ENCODE results near the gene CLTB. TPM values are rescaled to one million over a fixed set of nuclear protein-coding genes. Genes with fewer than 3 reads are reported as not detected.

Gene CLTB
- total RNA-seq, 1 experiment from 2014 or later, result 156 TPM

DNA sequence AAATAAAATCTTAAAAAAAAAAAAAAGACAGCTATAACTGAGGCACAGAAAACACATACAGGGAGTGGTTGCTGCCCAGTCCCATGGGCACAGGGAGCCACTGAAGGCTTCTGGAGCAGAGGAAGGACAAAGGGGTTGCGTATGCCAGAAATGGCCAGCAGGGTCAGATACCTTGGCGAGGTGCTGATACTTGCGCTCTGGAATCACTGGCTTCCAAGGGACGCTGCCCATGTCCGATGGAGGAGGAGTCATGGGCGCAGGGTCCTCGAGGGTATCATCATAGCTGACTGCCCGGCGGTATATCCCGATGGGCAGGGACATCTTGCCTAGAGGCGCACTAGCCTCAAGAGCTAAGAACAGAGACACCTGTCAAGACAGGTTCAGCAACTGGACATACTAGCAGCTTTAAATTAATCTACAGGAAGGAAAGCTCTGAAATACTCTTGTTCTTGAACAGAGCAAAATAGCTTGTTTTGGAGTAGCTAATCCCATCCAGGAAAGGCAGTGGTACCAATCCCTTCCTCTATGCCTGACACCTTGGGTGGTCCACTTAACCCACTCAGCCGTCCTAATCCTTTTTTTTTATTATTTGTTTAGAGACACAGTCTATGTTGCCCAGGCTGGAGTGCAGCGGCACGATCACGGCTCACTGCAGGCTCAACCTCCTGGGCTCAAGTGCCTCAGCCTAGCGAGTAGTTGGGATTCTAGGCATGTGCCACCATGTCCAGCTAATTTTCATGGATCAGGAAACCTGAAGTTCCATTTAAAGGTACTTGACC lies 60.8 kb downstream of the CLTB start:
- no peak for DNase-seq (ENCODE audit: low read depth)

DNA sequence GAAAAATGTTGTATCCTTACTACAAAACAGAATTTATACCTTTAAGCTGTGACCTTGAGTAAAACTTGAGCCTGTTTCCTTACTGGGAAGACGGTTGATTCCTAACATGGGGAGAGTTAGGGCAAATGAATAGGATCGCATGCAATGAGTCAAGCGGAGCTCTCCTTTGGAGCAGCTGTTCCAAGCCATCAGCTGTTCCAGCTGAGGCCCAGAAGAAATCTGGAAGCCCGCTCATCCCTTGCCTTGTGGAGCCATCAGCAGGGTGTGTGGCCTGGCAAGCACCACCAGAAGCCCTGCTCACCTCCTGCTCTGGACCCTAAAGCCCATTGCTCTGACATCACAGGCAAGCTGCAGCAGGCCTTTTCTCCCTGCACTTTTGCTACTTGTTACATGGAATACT lies 62.8 kb downstream of the CLTB start:
- DNase-seq (ENCODE audit: low read depth), result no peak

DNA sequence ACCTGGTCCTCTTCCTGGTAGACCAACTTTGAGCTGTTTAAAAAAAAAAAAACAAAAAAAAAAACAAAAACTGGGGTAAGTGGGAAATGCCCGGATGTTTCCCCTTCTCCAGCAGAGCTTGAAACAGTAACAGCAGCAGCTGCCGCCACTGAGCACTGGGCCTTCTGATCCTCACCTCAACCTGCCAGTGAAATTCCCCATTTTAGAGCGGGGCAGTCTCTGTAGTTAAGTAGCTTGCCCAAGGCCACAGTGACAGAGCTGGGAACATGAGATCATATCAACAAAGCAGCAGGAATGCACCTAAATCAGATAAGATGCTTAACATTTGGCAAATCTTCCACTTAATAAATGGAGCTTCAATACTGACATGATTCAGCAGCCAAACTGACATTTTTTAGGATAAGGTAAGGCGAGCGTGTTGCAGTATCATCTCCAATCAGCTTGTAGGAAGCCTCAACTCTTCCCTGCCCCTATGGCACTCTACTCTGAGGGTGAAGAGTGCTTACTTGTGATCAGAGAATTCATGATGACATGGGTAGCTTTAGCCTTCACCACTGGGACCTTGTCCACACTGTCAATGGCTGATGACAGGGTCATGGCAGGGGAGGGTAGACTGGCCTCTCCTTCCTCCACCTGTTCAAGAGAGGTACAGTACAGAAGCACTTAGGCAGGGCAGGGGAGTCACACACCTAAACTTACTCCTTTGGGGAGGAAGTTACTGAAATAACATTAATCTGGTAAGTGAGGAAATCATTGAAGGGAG lies 64.0 kb downstream of the CLTB start:
- no peak for DNase-seq (ENCODE audit: low read depth)

DNA sequence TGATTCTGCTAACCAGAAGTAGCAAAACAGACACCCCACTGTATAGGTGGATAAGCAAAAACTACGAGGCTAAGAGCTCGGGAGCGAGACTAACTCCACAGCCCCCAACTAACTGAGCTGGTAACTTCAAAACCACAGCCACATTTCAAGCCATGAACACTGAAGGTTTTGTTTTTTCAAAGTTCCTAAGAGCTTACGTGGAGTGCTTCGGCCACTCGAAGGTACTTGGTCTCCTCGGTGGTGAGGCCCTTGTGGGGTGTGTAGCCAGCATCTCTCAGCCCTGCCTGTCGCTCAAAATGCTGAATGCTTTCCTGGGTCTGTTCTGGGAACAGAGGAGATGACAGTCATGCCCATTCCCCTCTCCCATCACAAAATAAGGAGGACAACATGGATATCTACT lies 65.9 kb downstream of the CLTB start:
- no peak for DNase-seq (ENCODE audit: low read depth)

DNA sequence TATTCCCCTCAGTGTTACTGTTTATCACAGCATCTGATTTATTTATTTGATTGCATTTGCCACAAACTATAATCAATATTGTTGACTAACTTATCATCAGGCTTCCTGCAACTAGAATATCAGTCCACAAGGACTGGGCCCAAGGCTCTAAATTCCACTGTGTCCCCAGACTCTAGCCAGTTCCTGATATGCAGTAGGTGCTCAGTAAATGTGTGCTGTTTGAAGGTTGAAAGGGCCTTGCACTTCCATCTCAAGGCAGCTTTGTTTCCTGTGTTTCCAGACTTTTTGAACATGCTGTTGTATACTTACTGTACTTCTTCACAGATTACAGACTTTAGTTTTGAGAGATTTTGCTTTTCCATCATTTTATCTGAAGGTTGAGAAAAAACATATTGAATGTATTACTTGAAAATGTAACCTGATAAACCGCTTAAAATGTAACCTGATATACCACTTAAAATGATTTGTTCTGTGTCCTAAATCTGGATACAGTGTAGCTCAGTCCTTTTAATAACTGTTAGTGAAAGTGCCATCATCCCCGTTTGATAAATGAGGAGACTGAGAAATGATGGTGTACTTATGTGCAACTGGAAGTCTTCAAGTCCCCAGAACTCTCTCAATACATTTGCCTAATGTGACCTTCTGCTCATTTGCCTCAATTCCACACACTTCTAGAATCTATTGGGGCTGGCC lies 73.4 kb downstream of the CLTB start:
- DNase-seq (ENCODE audit: low read depth), result no peak

Small RNA genes within 50 kb of the gene (small RNA-seq; reads per million reads assigned to genes)
- not detected for gene AC010297.1
- not detected for gene MIR1271

Other genes starting within 250 kb of the CLTB start
- 9.4 and 9.6 TPM in 2 replicates for gene SIMC1, start 178.1 kb downstream of the CLTB start, total RNA-seq (2014; rRNA removed; shearing (Covaris generic))
- 51.3 and 68.3 TPM in 2 replicates for gene KIAA1191, start 54.8 kb downstream of the CLTB start, total RNA-seq (2014; rRNA removed; shearing (Covaris generic))
- 0.79 and 2.2 TPM in 2 replicates for gene ARL10, start 51.1 kb downstream of the CLTB start, total RNA-seq (2014; rRNA removed; shearing (Covaris generic))
- 88.6 and 94.4 TPM in 2 replicates for gene NOP16, start 27.9 kb downstream of the CLTB start, total RNA-seq (2014; rRNA removed; shearing (Covaris generic))
- gene HIGD2A, start 27.8 kb downstream of the CLTB start, total RNA-seq (2014; rRNA removed; shearing (Covaris generic)), result 231 and 320 TPM in 2 replicates
- 46.5 and 66.9 TPM in 2 replicates for gene FAF2, start 31.8 kb upstream of the CLTB start, total RNA-seq (2014; rRNA removed; shearing (Covaris generic))
- 10.0 and 16.7 TPM in 2 replicates for gene RNF44, start 120.9 kb upstream of the CLTB start, total RNA-seq (2014; rRNA removed; shearing (Covaris generic))
- gene CDHR2, start 132.8 kb upstream of the CLTB start, total RNA-seq (2014; rRNA removed; shearing (Covaris generic)), result not detected in 2 replicates
- 10.4 and 13.1 TPM in 2 replicates for gene GPRIN1, start 193.6 kb upstream of the CLTB start, total RNA-seq (2014; rRNA removed; shearing (Covaris generic))
- 2.4 and 3.4 TPM in 2 replicates for gene SNCB, start 214.0 kb upstream of the CLTB start, total RNA-seq (2014; rRNA removed; shearing (Covaris generic))
- not detected in 2 replicates for gene EIF4E1B, start 214.1 kb upstream of the CLTB start, total RNA-seq (2014; rRNA removed; shearing (Covaris generic))
- gene TSPAN17, start 230.9 kb upstream of the CLTB start, total RNA-seq (2014; rRNA removed; shearing (Covaris generic)), result 32.8 and 47.7 TPM in 2 replicates

Data from HT1080 (cell line).